Fibroblast of mammary gland (primary cell): ENCODE measurements around the gene KPNA2.

Source experiments
- DNase-seq: peaks from one replicate; pipeline ENCODE4 v3.0.0-alpha.2; 2010; ENCODE audit warnings: low read depth
- H3K4me3 ChIP-seq: 2 replicates; pipeline ENCODE4 v1.5.1; 2011; ENCODE audit warnings: low read depth, mild to moderate bottlenecking, low read length, moderate library complexity; ENCODE audit not compliant: control insufficient read depth
- CTCF ChIP-seq: conservative IDR thresholded peaks from 2 replicates; pipeline ENCODE4 v1.5.1; 2011; ENCODE audit warnings: low read depth, low read length, inconsistent platforms; ENCODE audit not compliant: control insufficient read depth, insufficient read depth

The KPNA2 gene

DNA sequence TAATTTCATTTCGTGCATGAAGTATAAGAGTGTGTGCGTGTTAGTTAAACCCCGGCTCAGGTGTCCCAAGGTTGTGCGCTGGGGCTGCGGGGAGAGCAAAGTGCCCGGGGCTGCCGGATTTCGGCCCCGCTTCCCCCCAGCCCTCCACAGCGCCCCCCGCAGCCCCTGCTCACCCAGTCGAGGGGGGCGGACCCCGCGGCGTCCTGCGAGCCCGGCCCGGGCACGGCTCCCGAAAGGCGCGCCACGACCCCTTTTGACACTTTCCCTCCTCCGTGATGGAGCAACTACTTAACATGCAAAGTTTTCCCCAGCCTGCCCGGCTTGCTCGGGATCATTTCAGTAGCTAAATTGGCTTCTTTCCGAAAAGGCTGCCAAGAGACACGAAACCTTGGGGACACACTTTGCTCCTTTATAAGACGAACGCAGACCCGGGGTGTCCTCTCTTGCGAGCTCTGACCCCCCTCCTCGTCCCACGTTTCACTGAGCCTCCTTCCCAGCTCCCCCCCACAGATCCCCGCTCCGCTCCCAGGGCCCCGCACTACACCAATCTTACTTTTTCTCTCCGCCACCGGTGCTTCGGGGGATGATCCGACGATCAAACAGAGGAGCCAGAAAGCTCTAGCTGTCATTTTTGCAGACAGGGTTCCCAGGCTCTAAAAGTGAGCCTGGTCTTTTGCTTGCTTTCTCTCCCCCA is 39.8 kb upstream of the KPNA2 start:
- peak overlapping the region; percentile 48 for H3K4me3 ChIP-seq
- peak; percentile 14 for DNase-seq
- no peak for TF ChIP-seq CTCF

DNA sequence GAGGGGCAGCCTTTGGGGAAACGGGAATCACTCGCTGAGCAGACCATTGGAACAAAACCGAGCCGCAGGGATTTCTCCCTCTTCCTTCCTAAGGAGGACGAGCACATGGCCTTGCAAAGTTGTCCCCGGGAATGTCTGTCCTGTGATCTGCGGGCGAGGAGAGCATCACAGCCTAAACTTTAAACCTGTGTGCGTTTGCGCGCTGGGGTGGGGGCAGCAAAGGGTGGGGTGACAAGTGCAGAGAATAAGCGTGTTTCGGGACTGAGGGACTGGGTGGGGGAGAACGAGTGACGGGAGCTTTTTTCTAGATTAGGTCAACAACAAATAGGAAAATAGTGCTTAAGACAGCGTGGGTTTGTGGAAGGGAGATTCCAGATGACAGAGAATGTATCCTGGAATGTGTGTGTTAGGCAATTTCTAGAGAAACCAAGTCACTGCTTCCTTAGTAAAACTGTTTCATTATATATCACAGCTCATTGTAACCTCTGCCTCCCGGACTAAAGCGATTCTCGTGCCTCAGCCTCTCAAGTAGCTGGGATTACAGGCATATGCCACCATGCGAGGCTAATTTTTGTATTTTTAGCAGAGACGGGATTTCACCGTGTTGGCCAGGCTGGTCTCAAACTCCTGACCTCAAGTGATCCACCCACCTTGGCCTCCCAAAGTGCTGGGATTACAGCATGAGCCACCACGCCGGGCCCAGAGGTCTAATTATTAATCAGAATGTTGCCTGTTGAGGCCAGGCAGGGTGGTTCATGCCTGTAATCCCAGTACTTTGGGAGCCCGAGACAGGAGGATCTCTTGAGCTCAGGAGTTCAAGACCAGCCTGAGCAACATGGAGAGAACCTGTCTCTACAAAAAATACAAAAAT is 39.0 kb upstream of the KPNA2 start, which contains the start of gene C17orf58:
TSS of gene C17orf58 (minus strand) at position 169 of the 871 bp plus-strand sequence. CDS start 271 bp downstream, outside the sequence.
- peak within 1 kb of the TSS; percentile 48 for H3K4me3 ChIP-seq
- DNase-seq, result peak; percentile 76

DNA sequence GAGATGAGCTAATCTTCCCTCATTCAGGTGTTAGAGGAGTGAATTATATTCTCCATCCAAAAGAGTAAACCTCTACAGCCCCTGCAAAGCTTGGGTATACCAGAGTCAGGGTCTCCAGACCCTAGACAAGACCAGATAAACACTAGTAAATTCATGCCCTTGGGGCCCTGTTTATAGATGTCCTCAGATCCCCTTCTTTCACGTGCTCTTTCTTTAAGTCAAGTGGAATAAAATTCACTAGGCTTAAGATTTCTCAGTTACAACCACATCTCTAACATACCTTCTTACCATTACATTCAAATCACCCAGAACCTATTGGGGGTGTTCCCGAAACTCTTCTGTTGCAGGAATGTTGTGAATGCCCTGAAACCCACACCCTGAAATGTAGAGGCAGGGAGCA is 37.1 kb upstream of the KPNA2 start:
- no peak for DNase-seq
- TF ChIP-seq CTCF, result no peak
- no peak overlapping the region for H3K4me3 ChIP-seq

- no peak overlapping the region for H3K4me3 ChIP-seq
- TF ChIP-seq CTCF, result no peak
- peak; percentile 12 for DNase-seq
Measured at GRCh38 chr17:67999291-67999911, 36.1 kb upstream of the KPNA2 start.

DNA sequence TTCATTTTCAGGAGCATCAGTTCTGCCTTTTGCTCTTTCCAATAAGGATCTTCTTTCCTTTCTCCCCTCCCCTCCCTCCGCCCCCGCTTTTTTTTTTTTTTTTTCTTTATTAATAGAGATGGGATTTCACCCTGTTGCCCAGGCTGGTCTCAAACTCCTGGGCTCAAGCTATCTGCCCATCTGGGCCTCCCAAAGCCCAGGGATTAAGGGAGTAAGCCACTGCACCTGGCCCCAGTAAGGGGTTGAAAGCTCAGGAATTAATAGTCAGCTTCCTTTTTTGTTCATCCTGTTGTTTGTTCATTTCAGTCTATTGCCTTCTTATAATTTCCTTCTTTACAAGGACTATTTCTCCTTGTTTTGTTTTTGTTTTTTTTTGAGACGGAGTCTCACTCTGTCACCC is 31.3 kb upstream of the KPNA2 start:
- TF ChIP-seq CTCF, result no peak
- no peak for DNase-seq
- H3K4me3 ChIP-seq, result no peak overlapping the region

- TF ChIP-seq CTCF, result no peak
- H3K4me3 ChIP-seq, result no peak overlapping the region
- DNase-seq, result peak; percentile 4
Measured at GRCh38 chr17:68006797-68007196, 28.7 kb upstream of the KPNA2 start.
